Measurements from ENCODE around the gene PRKAR1B.

GRCh38 chr7:672891-673290, 54.2 kb downstream of the PRKAR1B start:
- no peak for TF ChIP-seq CTCF (conservative IDR thresholded peaks at IDR 0.05; ENCODE audit: low read depth, low read length)
- TF ChIP-seq EZH2 (IDR thresholded peaks at IDR 0.05; ENCODE audit: borderline replicate concordance, low read depth, low read length, poor library complexity, severe bottlenecking), result no peak

Data from A673 (cell line).